ENCODE measurements around the gene CHRM1.
"Not testable (repeated sequence)": the region's sequence is repeated elsewhere in the genome, so short reads cannot be mapped to it uniquely, and the experiment has no call there.

CHRM1 gene

DNA sequence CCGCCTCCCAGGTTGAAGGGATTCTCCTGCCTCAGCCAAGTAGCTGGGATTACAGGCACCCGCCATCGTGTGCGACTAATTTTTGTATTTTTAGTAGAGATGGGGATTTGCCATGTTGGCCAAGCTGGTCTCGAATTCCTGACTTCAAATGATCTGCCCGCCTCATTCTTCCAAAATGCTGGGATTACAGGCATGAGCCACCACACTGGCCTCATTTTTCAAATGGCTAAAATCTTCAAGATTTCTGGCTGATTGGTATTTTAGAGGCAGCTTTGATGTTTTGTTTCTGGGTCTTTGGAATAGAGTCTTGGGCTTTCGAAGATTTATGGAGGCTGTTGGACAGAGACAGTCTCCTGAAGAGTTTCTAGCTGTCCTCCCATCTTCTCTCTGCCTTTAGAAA lies 46.3 kb downstream of the CHRM1 start:
- DNase-seq = no peak

DNA sequence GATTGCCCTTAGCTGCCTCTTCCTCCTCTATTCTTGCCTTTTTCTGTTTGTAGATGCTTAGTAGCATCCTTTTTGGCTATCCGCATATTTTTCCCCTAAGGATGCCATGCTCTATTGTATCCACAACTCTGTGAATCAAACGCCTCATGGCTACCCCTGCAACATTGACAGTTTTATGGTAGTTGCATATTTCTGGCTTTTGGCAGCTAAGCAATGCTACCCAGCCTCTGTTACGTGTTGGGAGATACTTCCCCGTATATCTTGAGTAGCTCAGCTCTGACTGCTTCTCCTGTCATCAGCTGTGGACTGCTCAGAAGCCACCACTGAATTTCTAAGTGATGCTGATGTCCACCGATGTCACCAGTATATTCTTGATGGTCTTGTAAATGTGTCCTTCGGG lies 55.5 kb downstream of the CHRM1 start:
- no peak for DNase-seq

DNA sequence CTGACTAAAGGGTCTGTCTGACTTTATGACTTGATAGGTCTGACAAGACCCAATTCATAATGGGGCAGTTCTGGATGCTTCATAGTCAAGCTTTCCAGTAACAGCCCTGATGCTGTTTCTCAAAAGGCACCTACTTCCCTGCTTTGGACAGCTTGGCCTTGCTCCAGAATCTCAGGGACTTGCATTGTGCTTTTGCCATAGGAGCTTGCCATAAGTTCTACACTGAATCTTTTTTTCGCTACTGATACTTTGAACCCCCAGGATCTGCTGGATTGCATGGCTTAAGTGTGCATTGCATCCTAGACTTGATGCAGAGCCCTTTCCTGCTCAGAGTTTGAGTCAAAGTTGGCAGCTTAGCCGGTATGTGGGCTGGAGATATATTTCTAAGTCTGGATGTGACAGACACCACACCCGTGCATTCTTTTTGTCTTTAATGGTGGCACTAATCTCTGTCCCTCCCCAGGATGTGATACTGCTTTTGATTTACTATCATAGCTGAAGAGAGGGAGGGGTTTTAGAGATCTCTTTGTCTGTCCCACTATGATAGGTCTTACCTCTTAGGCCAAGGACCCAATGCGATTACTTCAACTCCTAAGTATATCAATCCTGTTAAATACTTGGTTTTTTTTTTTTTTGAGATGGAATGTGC lies 57.4 kb downstream of the CHRM1 start:
- DNase-seq = no peak

DNA sequence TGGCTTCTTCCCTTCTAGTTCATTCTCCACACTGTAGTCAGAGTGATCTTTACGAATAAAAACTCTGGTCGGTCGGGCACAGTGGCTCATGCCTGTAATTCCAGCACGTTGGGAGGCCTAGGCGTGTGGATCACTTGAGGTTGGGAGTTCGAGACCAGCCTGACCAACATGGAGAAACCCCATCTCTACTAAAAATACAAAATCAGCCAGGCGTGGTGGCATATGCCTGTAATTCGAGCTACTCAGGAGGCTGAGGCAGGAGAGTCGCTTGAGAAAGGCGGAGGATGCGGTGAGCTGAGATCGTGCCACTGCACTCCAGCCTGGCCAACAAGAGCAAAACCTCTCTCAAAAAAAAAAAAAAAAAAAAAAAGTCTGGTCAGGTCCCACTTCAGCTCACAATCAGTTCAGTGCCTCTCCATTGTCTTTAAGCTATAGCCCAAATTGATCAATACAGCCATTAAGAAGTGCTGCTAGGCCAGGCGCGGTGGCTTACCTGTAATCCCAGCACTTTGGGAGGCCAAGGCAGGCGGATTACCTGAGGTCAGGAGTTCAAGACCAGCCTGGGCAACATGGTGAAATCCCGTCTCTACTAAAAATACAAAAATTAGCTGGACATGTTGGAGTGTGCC lies 59.5 kb downstream of the CHRM1 start:
- DNase-seq = not testable (repeated sequence)

DNA sequence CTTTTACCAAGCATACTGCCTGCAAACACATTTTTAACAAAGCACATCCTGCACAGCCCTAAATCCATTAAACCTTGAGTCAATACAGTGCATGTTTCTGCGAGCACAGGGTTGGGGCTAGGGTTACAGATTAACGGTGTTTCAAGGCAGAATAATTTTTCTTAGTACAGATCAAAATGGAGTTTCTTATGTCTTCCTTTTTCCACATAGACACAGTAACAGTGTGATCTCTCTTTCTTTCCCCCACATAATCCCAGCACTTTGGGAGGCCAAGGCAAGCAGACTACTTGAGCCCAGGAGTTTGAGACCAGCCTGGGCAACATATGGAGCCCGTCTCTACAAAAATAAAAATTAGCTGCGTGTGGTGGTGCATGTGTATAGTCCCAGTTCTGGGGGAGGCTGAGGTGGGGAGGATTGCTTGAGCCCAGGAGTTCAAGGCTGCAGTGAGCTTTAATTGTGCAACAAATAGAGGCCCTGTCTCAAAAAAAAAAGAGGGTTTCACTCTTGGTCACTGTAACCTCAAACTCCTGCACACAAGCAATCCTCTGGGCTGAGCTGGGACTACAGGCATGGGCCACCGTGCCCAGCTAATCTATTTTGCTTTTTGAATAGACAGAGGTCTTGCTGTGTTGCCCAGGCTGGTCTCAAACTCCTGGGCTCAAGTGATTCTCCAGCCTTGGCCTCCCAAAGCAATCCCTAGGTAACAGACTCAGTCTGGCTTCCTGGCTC lies 60.2 kb downstream of the CHRM1 start:
- DNase-seq = peak in 1 of 5 experiments; percentile 71

DNA sequence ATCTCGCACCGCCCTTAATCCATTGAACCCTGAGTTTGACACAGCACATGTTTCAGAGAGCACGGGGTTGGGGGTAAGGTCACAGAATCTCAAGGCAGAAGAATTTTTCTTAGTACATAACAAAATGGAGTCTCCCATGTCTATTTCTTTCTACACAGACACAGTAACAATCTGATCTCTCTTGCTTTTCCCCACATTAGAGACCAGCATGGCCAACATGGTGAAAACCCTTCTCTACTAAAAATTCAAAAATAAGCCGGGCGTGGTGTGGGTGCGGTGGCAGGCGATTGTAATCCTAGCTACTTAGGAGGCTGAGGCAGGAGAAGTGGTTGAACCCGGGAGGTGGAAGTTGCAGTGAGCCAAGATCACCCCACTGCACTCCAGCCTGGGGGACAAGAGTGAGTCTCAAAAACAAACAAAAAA lies 61.9 kb downstream of the CHRM1 start:
- DNase-seq = not testable (repeated sequence)

All from T-helper 2 cell (primary cell).